B cell (primary cell): ENCODE data around the gene TMC6. TPM values are rescaled to one million over a fixed set of nuclear protein-coding genes. Genes with fewer than 3 reads are reported as not detected.
"Not testable (repeated sequence)": the region's sequence is repeated elsewhere in the genome, so short reads cannot be mapped to it uniquely, and the experiment has no call there.

ENCODE experiments used
- ATAC-seq: fragments of 200-7000 bp; cut with Tn5 transposase; one replicate; pipeline ENCODE4 v1.10.0; 2021; ENCODE audit warnings: low read depth, mild to moderate bottlenecking, moderate number of reproducible peaks, moderate library complexity
- CTCF ChIA-PET: fragments of 350-600 bp; sonication (Branson Sonifier 250); formaldehyde crosslinking; loops from one replicate; lab custom pipeline; 2021; ENCODE audit warnings: antibody characterized with exemption, inconsistent platforms; lab: Charles Lee
- POLR2A ChIA-PET: fragments of 350-600 bp; sonication (Branson Sonifier 250); formaldehyde crosslinking; loops from one replicate; lab custom pipeline; 2021; ENCODE audit warnings: antibody characterized with exemption; lab: Charles Lee
- DNase-seq: peaks from one replicate; pipeline ENCODE4 v3.0.0; 2013
- H2AFZ ChIP-seq: 2 replicates; pipeline ENCODE4 v1.6.1; 2012; ENCODE audit warnings: mild to moderate bottlenecking, low read depth, low read length; ENCODE audit not compliant: insufficient read depth, poor library complexity, severe bottlenecking
- H3K27ac ChIP-seq, 2 donors: 1 replicate in 1 of 2; 2 replicates in 1 of 2; pipeline ENCODE4 v1.5.1; 2012 to 2013; ENCODE audit warnings: low read length in 2 of 2, mild to moderate bottlenecking in 2 of 2, moderate library complexity in 1 of 2
- H3K27me3 ChIP-seq, 4 experiments: fragments of 200-600 bp in 1 of 4; sonication (generic) in 1 of 4; replicated peaks in 1 of 4; 1 replicate in 2 of 4; 2 replicates in 2 of 4; pipeline versions ENCODE4 v1.6.1 to v1.7.0; 2013 to 2016; ENCODE audit warnings: low read length in 3 of 4, mild to moderate bottlenecking in 2 of 4, mixed read lengths in 1 of 4, moderate library complexity in 1 of 4; ENCODE audit not compliant: insufficient read depth in 4 of 4, control insufficient read depth in 3 of 4; ENCODE audit errors: control extremely low read depth in 1 of 4
- H3K36me3 ChIP-seq, 2 experiments: replicated peaks in 1 of 2; 1 replicate in 1 of 2; 2 replicates in 1 of 2; pipeline versions ENCODE4 v1.6.1 to v1.7.1; 2013; ENCODE audit warnings: low read length in 1 of 2; ENCODE audit not compliant: insufficient read depth in 2 of 2, control insufficient read depth in 1 of 2; ENCODE audit errors: control extremely low read depth in 1 of 2, extremely low read depth in 1 of 2
- H3K4me1 ChIP-seq, 2 donors: fragments of 200-600 bp in 1 of 2; sonication (generic) in 1 of 2; 1 replicate in 1 of 2; 2 replicates in 1 of 2; pipeline versions ENCODE4 v1.5.1 to v1.6.1; 2013 to 2017; ENCODE audit warnings: low read length in 2 of 2; ENCODE audit not compliant: control insufficient read depth in 2 of 2, insufficient read depth in 2 of 2
- H3K4me2 ChIP-seq: replicated peaks from 2 replicates; pipeline ENCODE3; 2012; ENCODE audit warnings: mild to moderate bottlenecking, low read depth, low read length; ENCODE audit not compliant: poor library complexity, severe bottlenecking
- H3K4me3 ChIP-seq, 5 experiments: fragments of 200-600 bp in 1 of 5; sonication (generic) in 1 of 5; 1 replicate in 3 of 5; 2 replicates in 2 of 5; pipeline versions ENCODE4 v1.5.1 to v1.7.0; 2011 to 2016; ENCODE audit warnings: low read length in 4 of 5, mild to moderate bottlenecking in 4 of 5, low read depth in 2 of 5, control low read depth in 1 of 5, moderate library complexity in 1 of 5; ENCODE audit not compliant: insufficient read depth in 1 of 5; ENCODE audit errors: control extremely low read depth in 1 of 5, extremely low read depth in 1 of 5
- H3K79me2 ChIP-seq: fragments of 200-600 bp; sonication (generic); one replicate; pipeline ENCODE4 v1.6.0; 2016; ENCODE audit warnings: low read length; ENCODE audit not compliant: control insufficient read depth, insufficient read depth
- H3K9ac ChIP-seq: fragments of 200-600 bp; sonication (generic); 2 replicates; pipeline ENCODE4 v1.6.1; 2017; ENCODE audit warnings: mild to moderate bottlenecking, low read length, moderate library complexity
- H3K9me3 ChIP-seq, 3 donors: one replicate each; pipeline versions ENCODE4 v1.6.1 to v1.7.1; 2013; ENCODE audit warnings: low read length in 2 of 3; ENCODE audit not compliant: control insufficient read depth in 2 of 3, insufficient read depth in 1 of 3; ENCODE audit errors: control extremely low read depth in 1 of 3
- H4K20me1 ChIP-seq: 2 replicates; pipeline ENCODE4 v1.6.0; 2012; ENCODE audit warnings: mild to moderate bottlenecking, low read length; ENCODE audit not compliant: insufficient read depth, control insufficient read depth, poor library complexity, severe bottlenecking
- H3K27ac Mint-ChIP-seq: one replicate; pipeline ENCODE4 v1.8.0; 2021; ENCODE audit warnings: mixed read lengths
- H3K27me3 Mint-ChIP-seq: one replicate; pipeline ENCODE4 v1.8.0; 2021; ENCODE audit warnings: mixed read lengths
- H3K4me1 Mint-ChIP-seq: one replicate; pipeline ENCODE4 v1.8.0; 2021; ENCODE audit warnings: mixed read lengths
- H3K4me3 Mint-ChIP-seq: one replicate; pipeline ENCODE4 v1.8.0; 2021; ENCODE audit warnings: mixed read lengths
- H3K9me3 Mint-ChIP-seq: one replicate; pipeline ENCODE4 v1.8.0; 2022; ENCODE audit warnings: mixed read lengths; ENCODE audit not compliant: insufficient read depth
- CTCF ChIP-seq: fragments of 200-600 bp; IDR thresholded peaks from one replicate; pipeline ENCODE4 v1.8.0; 2022; ENCODE audit warnings: antibody characterized with exemption, mild to moderate bottlenecking
- EZH2 ChIP-seq: IDR thresholded peaks from 2 replicates; pipeline ENCODE4 v1.6.1; 2012; ENCODE audit warnings: borderline replicate concordance, low read depth, mild to moderate bottlenecking, moderate library complexity, low read length; ENCODE audit not compliant: insufficient read depth, poor library complexity, severe bottlenecking
- WGBS: methylation state at CpG from one replicate; pipeline ENCODE4 v1.1.5; 2013; ENCODE audit warnings: missing lambda C conversion rate; ENCODE audit not compliant: insufficient coverage; 5-methylcytosine and 5-hydroxymethylcytosine counted together
- intact Hi-C: fragments of 100-400 bp; cut with micrococcal nuclease; formaldehyde crosslinking; loops from one replicate; pipeline ENCODE4 v1.10.0; 2022
- polyA plus RNA-seq: library from polyadenylated mRNA; depleted of rRNA; stranded (reverse); fragments of >200 nt; gene quantifications from 2 replicates; pipeline ENCODE4 v1.2.3, GENCODE V29; 2012
- total RNA-seq, 2 donors: library from RNA; stranded (reverse); fragments of 120-200 nt in 1 of 2; gene quantifications; 1 replicate in 1 of 2; 2 replicates in 1 of 2; pipeline versions ENCODE4 v1.2.3 to v1.2.4, GENCODE V29; 2013 to 2022

The TMC6 gene
- total and polyA plus RNA-seq, 2 donors (not counting 1 experiment from before 2014, with no cell fraction given), result 374 to 891 TPM

GRCh38 chr17:78086740-78087139 lies 41.8 kb downstream of the TMC6 start:
- H3K27me3 Mint-ChIP-seq, result no peaks in the 10 kb centered on the region
- H3K27ac Mint-ChIP-seq, result no peak overlapping the region
- Histone ChIP-seq H3K79me2 (no peaks in the 10 kb centered on the region), H3K27me3 (no peaks in the 10 kb centered on the region), H4K20me1 (no peaks in the 10 kb centered on the region), H3K9me3 (no peaks in the 10 kb centered on the region), H3K36me3 (peaks cover 2 to 51% of the 10 kb centered on the region in 2 experiments), H3K4me2 (no peak overlapping the region), H3K4me1 (no peaks in the 10 kb centered on the region), H3K4me3 (no peak overlapping the region), H3K27ac (no peak overlapping the region), H3K9ac (no peak overlapping the region), H2AFZ (no peak overlapping the region)
- no peak for DNase-seq
- over 99% methylated on average over 11 of the region's 13 CpGs for WGBS
- H3K4me1 Mint-ChIP-seq, result no peaks in the 10 kb centered on the region
- TF ChIP-seq EZH2 (no peak), CTCF (no peak)
- CTCF ChIA-PET, result interaction anchor here (0.6 to 4.5 kb wide), 3 partner anchors 163 to 335 kb away, joined by 3 to 47 read pairs (median 5); partner anchors contain the start of gene PGS1
- POLR2A ChIA-PET, result no interaction called here
- no peak overlapping the region for H3K4me3 Mint-ChIP-seq
- ATAC-seq, result no peak
- no peaks in the 10 kb centered on the region for H3K9me3 Mint-ChIP-seq
- intact Hi-C loops, result no loop called here

GRCh38 chr17:78082988-78083387 lies 45.6 kb downstream of the TMC6 start:
- Histone ChIP-seq H3K4me3 (no peak overlapping the region), H3K4me1 (no peaks in the 10 kb centered on the region), H3K27ac (no peak overlapping the region), H3K79me2 (no peaks in the 10 kb centered on the region), H4K20me1 (no peaks in the 10 kb centered on the region), H2AFZ (no peak overlapping the region), H3K9me3 (no peaks in the 10 kb centered on the region), H3K4me2 (no peak overlapping the region), H3K36me3 (peaks cover 2 to 47% of the 10 kb centered on the region in 2 experiments), H3K9ac (no peak overlapping the region), H3K27me3 (no peaks in the 10 kb centered on the region)
- H3K27ac Mint-ChIP-seq, result no peak overlapping the region
- intact Hi-C loops, result no loop called here
- ChIA-PET CTCF (interaction anchor here (1.0 to 4.5 kb wide), 4 partner anchors 21 to 339 kb away, joined by 4 to 47 read pairs (median 20); no protein-coding TSS in a partner anchor), POLR2A (no interaction called here)
- no peak overlapping the region for H3K4me3 Mint-ChIP-seq
- no peaks in the 10 kb centered on the region for H3K27me3 Mint-ChIP-seq
- H3K9me3 Mint-ChIP-seq, result no peaks in the 10 kb centered on the region
- no peak for ATAC-seq
- WGBS, result 81% methylated on average over 5 of the region's 7 CpGs
- no peaks in the 10 kb centered on the region for H3K4me1 Mint-ChIP-seq
- DNase-seq, result no peak
- no peak for TF ChIP-seq CTCF
- TF ChIP-seq EZH2, result no peak

- H3K36me3 ChIP-seq, result peaks cover 2 to 47% of the 10 kb centered on the region in 2 experiments
- intact Hi-C loops, result not testable (repeated sequence)
Observed at GRCh38 chr17:78082355-78082872, 46.1 kb downstream of the TMC6 start.

More at GRCh38 chr17:78082355-78082872, 46.1 kb downstream of the TMC6 start:
- DNase-seq, H3K4me3 Mint-ChIP-seq, H3K4me1 Mint-ChIP-seq, H3K27ac Mint-ChIP-seq, H3K4me2 ChIP-seq, H3K9me3 Mint-ChIP-seq, H3K9me3 ChIP-seq, H2AFZ ChIP-seq, H3K27me3 ChIP-seq, H4K20me1 ChIP-seq, ATAC-seq, POLR2A ChIA-PET, H3K27me3 Mint-ChIP-seq, H3K79me2 ChIP-seq, H3K4me1 ChIP-seq, H3K27ac ChIP-seq, H3K4me3 ChIP-seq, H3K9ac ChIP-seq: not testable (repeated sequence)
- WGBS, result 80% methylated on average over 1 of the region's 5 CpGs
- CTCF ChIA-PET, result interaction anchor here (4.5 kb wide), 1 partner anchor 168 kb away, joined by 47 read pairs; no protein-coding TSS in a partner anchor
